KOPT-K1 (cell line): ENCODE data around the gene CCDC192.
A peak's percentile ranks its signal among the peaks of the same experiment; 100 is the strongest.
"Not testable (repeated sequence)": the region's sequence is repeated elsewhere in the genome, so short reads cannot be mapped to it uniquely, and the experiment has no call there.

Source experiments
- H3K27ac ChIP-seq: fragments of 200-600 bp; sonication (generic); 2 replicates; pipeline ENCODE4 v1.5.1; 2016; ENCODE audit warnings: antibody characterized with exemption, mild to moderate bottlenecking, low read depth, low read length; ENCODE audit not compliant: poor library complexity, severe bottlenecking
- H3K36me3 ChIP-seq: fragments of 200-600 bp; sonication (generic); 2 replicates; pipeline ENCODE4 v1.5.1; 2017; ENCODE audit warnings: antibody characterized with exemption, mild to moderate bottlenecking, low read length, moderate library complexity; ENCODE audit not compliant: insufficient read depth
- H3K9me3 ChIP-seq: fragments of 200-600 bp; sonication (generic); 2 replicates; pipeline ENCODE4 v1.5.1; 2017; ENCODE audit warnings: antibody characterized with exemption, low read length, mild to moderate bottlenecking; ENCODE audit not compliant: insufficient read depth, poor library complexity, severe bottlenecking

Gene CCDC192

GRCh38 chr5:127725673-127726072 lies 22.5 kb downstream of the CCDC192 start:
- H3K36me3 ChIP-seq = no peaks in the 10 kb centered on the region
- H3K27ac ChIP-seq = no peak overlapping the region
- peaks cover 8% of the 10 kb centered on the region for H3K9me3 ChIP-seq

GRCh38 chr5:127732963-127733362 lies 29.8 kb downstream of the CCDC192 start:
- Histone ChIP-seq H3K36me3 (no peaks in the 10 kb centered on the region), H3K9me3 (no peaks in the 10 kb centered on the region), H3K27ac (no peak overlapping the region)

GRCh38 chr5:127739348-127739747 lies 36.2 kb downstream of the CCDC192 start:
- not testable (repeated sequence) for H3K9me3 ChIP-seq, H3K36me3 ChIP-seq
- H3K27ac ChIP-seq = peak overlapping the region; percentile 28

GRCh38 chr5:127739807-127740384 lies 36.7 kb downstream of the CCDC192 start:
- H3K36me3 ChIP-seq = no peaks in the 10 kb centered on the region
- no peaks in the 10 kb centered on the region for H3K9me3 ChIP-seq
- H3K27ac ChIP-seq = peak overlapping the region; percentile 28

GRCh38 chr5:127741412-127741811 lies 38.2 kb downstream of the CCDC192 start:
- Histone ChIP-seq H3K27ac (no peak overlapping the region), H3K9me3 (no peaks in the 10 kb centered on the region), H3K36me3 (no peaks in the 10 kb centered on the region)

- Histone ChIP-seq H3K9me3 (no peaks in the 10 kb centered on the region), H3K27ac (no peak overlapping the region), H3K36me3 (no peaks in the 10 kb centered on the region)
These were observed 41.0 kb downstream of the CCDC192 start for GRCh38 chr5:127744241-127744640.

- H3K36me3 ChIP-seq = no peaks in the 10 kb centered on the region
- no peak overlapping the region for H3K27ac ChIP-seq
- no peaks in the 10 kb centered on the region for H3K9me3 ChIP-seq
These were observed 43.6 kb downstream of the CCDC192 start for GRCh38 chr5:127746756-127747155.

- H3K27ac ChIP-seq, H3K36me3 ChIP-seq, H3K9me3 ChIP-seq: not testable (repeated sequence)
These were observed 49.5 kb downstream of the CCDC192 start for GRCh38 chr5:127752503-127753265.

- Histone ChIP-seq H3K36me3 (no peaks in the 10 kb centered on the region), H3K27ac (no peak overlapping the region), H3K9me3 (no peaks in the 10 kb centered on the region)
These were observed 51.1 kb downstream of the CCDC192 start for GRCh38 chr5:127754259-127754658.

GRCh38 chr5:127754706-127755105 lies 51.5 kb downstream of the CCDC192 start:
- Histone ChIP-seq H3K9me3 (no peaks in the 10 kb centered on the region), H3K27ac (no peak overlapping the region)

GRCh38 chr5:127757576-127757975 lies 54.4 kb downstream of the CCDC192 start:
- H3K9me3 ChIP-seq = no peaks in the 10 kb centered on the region
- no peaks in the 10 kb centered on the region for H3K36me3 ChIP-seq
- no peak overlapping the region for H3K27ac ChIP-seq

More at GRCh38 chr5:127754706-127755105, 51.5 kb downstream of the CCDC192 start:
- H3K36me3 ChIP-seq = no peaks in the 10 kb centered on the region

- Histone ChIP-seq H3K36me3 (no peaks in the 10 kb centered on the region), H3K27ac (no peak overlapping the region), H3K9me3 (no peaks in the 10 kb centered on the region)
These were observed 55.6 kb downstream of the CCDC192 start for GRCh38 chr5:127758766-127759283.

GRCh38 chr5:127761869-127762268 lies 58.7 kb downstream of the CCDC192 start:
- no peaks in the 10 kb centered on the region for H3K9me3 ChIP-seq
- H3K36me3 ChIP-seq = no peaks in the 10 kb centered on the region
- no peak overlapping the region for H3K27ac ChIP-seq

- no peaks in the 10 kb centered on the region for H3K36me3 ChIP-seq
- no peaks in the 10 kb centered on the region for H3K9me3 ChIP-seq
- H3K27ac ChIP-seq = no peak overlapping the region
These were observed 59.2 kb downstream of the CCDC192 start for GRCh38 chr5:127762412-127762811.

GRCh38 chr5:127766676-127767335 lies 63.6 kb downstream of the CCDC192 start:
- Histone ChIP-seq H3K9me3 (no peaks in the 10 kb centered on the region), H3K27ac (no peak overlapping the region), H3K36me3 (no peaks in the 10 kb centered on the region)
